Activated naive CD8-positive, alpha-beta T cell treated with anti-CD3 and anti-CD28 coated beads, Interleukin-2, amount 50 U/mL, for 16 hours (primary cell): Measurements from ENCODE around the gene NANOS1.
A peak's percentile ranks its signal among the peaks of the same experiment; 100 is the strongest.
"Not testable (repeated sequence)": the region's sequence is repeated elsewhere in the genome, so short reads cannot be mapped to it uniquely, and the experiment has no call there.

Source experiments
- DNase-seq: peaks from one replicate; pipeline ENCODE4 v3.0.0-alpha.2; 2020; ENCODE audit warnings: low read depth, low spot score

NANOS1 gene

DNA sequence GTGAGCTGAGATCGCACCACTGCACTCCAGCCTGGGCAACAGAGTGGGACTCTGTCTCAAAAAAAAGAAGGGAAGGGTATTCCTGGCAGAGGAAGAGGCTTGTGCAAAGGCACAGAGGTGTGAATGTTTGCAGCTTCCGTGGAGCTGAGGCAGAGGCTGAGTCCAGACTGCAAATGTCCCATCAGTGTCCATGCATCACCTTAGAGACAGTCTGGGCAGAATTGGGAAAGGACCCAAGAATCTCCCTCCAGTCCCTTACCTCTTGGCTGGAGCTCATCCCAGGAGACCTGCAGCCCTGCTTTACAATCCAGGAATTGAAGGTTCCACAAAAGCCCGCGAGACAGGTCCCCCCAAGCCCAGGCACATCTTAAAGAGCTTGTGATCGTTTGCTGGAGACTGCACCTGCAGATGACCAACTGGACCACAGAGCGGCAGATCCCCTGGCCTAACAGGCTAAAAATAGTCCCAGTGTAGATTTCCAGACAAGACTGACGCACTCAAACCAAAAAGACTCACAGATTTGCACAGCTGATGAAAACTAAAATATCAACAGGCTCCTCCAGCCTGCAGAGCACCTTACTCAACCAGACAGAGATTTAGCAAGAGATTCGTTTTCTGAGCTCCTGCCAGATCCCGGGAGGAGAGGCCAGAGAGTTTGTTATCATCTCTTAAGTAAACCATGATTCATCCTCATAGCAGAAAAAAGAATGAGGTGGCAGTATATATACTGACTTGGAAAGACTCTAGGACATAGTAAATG lies 22.9 kb upstream of the NANOS1 start:
- no peak for DNase-seq

DNA sequence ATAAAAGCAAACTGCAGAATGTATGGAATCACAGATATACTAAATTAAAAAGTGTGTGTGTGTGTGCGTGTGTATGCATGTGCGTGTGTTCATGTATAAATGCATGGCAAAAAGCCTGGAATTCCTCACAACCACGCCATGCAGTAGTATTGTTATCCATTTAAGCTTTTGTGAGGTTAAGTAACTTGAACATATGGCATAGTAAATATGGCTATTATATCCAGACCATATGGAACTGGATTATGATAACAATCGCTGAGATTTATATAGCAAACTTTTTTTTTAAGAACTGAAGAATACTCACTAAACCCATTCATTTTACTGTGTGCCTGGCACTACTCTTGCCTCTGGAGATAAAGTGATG lies 22.3 kb upstream of the NANOS1 start:
- DNase-seq, result no peak

DNA sequence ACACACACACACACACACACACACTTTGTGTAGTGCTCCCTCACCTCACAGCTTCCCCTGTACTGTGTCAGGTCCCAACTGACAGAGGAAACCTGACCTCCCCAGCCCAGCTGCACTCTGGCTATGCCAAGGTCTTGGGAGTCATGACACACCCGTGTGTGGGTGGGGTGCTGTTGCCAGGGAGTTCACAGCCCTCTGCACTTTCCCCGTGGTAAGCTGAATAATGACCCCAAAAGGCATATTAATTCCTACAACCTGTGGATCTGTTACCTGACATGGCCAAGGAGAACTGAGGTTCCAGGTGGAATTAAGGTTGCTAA lies 8.9 kb upstream of the NANOS1 start:
- no peak for DNase-seq

DNA sequence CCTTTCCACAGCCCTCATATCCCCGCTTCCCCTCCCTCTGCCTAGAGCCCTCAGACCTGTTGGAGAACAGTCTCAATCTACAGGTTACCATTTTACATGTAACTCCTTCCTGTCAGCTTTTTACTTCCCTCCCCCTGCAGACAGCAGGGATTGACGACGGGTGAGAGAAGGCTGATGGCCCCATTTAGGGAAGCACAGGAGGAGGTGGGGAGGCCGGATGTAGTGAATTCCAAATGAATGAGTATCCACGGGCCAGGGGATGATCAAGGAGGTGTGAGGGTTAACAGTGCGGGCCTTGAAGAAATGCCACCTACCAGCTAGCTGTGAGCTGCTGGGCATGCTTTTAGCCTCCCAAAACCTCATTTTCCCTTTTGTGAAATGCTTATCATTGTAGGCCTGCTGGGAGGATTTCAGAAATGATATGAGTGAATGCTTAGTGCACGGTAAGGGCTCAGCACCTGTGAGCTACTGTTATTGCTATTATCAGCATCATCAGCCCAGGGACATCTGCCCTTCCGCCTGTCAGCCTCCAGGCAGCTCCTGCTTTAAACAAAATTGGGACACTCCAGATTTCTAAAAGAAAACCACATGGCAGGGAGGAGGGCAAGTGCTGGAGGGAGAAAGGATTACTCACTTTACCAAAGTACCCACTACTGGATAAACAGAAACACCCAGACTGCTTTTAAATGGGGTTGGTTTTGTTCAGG lies 6.5 kb upstream of the NANOS1 start:
- DNase-seq, result no peak

- no peak for DNase-seq
These were observed 6.0 kb upstream of the NANOS1 start for GRCh38 chr10:119023553-119023868.

DNA sequence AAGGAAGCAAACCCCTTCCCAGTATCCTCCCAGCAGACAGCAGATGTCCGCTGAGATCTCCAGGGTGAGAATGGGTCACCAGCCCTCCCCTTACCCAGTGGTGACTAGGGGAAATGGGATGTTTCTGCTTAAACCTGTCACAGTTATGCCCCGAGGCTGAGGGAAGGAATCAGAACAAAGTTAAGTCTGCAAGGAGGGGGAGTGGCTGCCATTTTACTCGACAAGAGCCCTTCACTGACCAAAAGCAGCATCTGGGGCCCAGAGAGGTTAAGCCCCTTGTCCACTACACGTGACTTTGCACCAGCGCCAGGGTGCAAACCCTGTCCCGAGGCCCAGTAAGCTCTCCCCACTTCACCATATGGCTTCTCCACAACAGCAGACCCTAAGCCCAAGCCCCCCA lies 4.6 kb upstream of the NANOS1 start:
- no peak for DNase-seq

GRCh38 chr10:119025336-119025735 lies 4.2 kb upstream of the NANOS1 start:
- no peak for DNase-seq

GRCh38 chr10:119025776-119026175 lies 3.7 kb upstream of the NANOS1 start:
- DNase-seq, result no peak

DNA sequence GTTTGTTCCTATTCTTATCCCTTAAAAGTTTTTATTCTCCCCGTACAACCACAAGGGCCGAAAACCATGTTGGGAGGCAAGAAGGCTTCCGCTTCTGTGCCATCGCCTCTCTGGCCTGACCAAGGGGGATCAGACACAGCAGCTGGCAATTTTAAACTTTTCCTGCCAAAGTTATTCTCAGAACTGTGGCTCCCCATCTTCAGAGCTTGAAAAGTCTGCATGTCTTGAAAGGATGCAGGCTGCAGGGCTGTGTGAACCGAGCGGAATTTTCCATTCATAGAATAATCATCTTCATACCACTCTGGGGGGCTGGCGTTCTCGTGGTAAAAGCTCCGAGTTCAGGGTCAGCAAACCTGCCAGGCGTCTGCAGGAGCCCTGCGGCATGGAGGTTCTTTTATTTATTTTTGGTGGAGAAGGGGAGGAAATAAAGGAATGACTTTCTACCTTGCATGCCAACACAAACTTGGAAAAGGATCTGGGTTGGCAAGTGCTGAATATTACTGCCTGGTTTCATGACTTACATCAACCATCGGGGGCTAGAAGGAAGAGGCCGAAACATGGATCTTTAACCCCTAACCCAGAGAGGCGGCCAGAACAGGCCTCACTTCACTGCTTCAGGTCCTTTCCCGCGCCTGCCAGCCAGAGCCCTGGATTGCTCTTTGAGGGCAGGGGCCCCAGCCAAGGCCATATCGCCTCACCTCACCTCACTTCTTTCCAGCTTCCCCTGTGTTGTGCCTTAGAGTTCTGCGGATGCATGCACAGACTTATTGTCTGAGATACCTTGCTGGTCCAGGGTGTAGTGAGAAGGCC lies 3.0 kb upstream of the NANOS1 start:
- no peak for DNase-seq

DNA sequence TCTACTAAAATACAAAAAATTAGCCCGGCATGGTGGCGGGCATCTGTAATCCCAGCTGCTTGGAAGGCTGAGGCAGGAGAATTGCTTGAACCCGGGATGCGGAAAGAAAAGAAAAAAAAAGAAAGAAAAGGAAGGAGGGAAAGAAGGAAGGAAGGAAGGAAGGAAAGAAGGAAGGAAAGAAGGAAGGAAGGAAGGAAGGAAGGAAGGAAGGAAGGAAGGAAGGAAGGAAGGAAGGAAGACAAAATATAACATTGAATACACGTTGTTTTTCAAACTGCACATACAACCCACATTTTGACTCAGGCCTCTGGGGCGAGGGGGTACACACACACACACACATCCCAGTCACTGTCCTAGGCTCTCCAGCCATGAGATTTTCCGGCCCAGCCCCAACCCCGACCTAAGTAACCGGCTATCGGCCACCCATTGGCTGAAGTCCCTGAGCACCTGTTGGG lies 1.0 kb upstream of the NANOS1 start:
- DNase-seq, result not testable (repeated sequence)

DNA sequence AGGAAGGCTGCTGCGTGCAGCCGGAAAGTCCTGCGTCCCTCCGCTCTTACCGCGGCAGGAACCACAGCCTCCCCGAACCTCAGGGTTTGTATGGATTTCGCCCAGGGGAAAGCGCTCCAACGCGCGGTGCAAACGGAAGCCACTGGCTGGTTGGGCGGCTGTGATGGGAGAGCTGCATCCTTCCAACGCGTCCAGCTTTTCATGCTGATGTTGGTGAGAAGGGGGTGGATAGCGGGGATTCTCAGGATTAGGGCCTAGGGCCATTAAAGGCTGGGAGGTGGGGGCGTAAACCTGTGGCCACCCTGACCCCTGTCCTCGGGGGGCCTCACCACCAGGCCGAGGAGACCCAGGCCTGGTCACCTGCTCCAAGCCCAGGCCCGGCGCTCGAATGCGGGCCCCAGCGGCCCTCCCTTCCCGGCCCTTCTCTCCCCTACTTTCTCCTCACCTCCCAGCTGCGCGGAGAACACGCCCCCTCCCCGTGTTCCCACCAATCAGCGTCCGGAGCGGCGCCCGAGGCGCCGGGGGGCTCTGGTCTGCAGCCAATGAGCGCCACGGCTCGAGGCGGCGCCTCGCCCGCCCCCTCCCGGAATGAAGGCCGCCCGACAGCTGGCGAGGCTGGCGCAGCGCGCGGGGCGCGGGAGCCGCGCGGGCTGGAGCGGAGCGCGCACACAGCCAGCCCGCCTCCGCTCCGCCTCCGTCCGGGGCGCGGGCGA lies 458 bp upstream of the NANOS1 start:
- DNase-seq, result peak; percentile 59

GRCh38 chr10:119030421-119031250 lies 1.1 kb downstream of the NANOS1 start:
- no peak for DNase-seq

DNA sequence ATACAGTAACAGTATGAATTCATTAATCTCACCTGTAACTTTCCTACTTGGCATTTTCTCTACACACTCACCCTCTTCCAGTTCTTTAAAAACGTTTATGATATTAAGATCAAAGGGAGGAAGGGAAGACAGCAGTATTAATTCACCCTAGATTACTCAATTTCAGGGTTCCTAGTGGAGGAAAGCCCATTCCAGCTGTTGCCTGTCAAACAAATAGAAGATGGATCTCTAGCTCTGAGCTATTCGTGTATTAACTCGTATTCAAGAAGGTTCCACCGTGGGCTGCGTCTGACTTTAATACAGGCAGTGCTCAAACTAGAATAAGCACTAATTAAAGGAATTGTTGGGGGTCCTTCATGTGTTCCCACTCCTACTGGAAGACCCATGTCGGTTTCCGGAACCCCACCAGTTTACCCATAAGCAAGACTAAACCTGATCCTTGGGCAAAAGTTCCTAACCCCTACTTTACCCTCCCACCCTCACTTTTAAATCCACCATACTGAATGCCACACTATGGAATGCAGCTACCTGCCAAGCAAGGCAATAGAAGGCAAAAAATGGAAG lies 2.1 kb downstream of the NANOS1 start:
- DNase-seq, result no peak

GRCh38 chr10:119039161-119039560 lies 9.6 kb downstream of the NANOS1 start:
- DNase-seq, result no peak

DNA sequence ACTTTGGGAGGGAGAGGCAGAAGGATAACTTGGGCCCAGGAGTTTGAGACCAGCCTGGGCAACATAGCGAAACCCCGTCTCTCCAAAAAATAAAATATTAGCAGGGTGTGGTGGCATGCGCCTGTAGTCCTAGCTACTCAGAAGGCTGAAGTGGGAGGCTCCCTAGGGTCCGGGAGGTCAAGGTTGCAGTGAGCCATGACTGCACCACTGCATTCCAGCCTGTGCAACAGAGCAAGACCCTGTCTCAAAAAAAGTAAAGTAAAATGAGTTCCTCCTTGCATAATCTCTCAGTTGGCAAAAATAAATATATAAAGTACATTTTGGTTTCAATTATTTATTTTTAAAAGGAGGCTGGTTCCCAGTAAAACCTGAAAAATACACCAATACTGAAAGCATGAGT lies 11.8 kb downstream of the NANOS1 start:
- no peak for DNase-seq

DNA sequence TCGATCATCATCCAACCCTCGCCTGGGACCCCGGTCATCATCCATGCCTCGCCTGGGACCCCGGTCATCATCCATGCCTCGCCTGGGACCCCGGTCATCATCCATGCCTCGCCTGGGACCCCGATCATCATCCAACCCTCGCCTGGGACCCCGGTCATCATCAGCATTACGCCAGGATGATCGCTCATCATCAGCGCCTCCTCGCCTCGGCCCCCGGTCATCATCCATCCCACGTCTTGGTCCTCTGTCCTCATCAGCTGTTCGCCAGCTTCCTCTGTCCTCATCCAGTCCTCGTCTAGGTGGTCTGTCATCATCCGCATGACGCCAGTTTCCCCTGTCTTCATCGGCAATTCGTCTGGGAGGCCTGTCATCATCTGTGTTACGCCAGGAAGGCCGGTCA lies 12.7 kb downstream of the NANOS1 start:
- no peak for DNase-seq

- no peak for DNase-seq
These were observed 16.0 kb downstream of the NANOS1 start for GRCh38 chr10:119045561-119045960.

- no peak for DNase-seq
These were observed 19.8 kb downstream of the NANOS1 start for GRCh38 chr10:119049361-119049760.

GRCh38 chr10:119049777-119050176 lies 20.3 kb downstream of the NANOS1 start:
- DNase-seq, result no peak

- DNase-seq, result no peak
These were observed 22.3 kb downstream of the NANOS1 start for GRCh38 chr10:119051775-119052174.

DNA sequence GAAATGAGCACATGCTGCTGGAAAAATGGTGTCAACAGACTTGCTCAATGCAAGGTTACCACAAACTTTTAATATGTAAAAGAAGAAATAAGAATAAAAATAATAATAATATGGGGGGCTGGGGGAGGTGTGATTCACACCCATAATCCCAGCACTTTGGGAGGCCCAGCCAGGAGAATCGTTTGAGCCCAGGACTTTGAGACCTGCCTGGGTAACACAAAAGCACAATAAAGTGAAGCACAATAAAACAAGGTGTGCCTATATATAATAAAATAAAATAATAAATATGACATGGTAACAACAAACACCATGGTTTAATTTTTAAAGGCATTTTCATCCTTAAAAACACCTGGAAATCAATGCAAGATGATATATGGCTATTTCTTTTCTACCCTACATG lies 26.0 kb downstream of the NANOS1 start:
- DNase-seq, result no peak
